Adrenal gland (tissue), 12 donors: ENCODE results near the gene ARHGAP27. TPM values are rescaled to one million over a fixed set of nuclear protein-coding genes. Genes with fewer than 3 reads are reported as not detected.
"Not testable (repeated sequence)": the region's sequence is repeated elsewhere in the genome, so short reads cannot be mapped to it uniquely, and the experiment has no call there.

Experiments used
- DNase-seq, 7 donors: peaks; one replicate each; pipeline ENCODE4 v3.0.0-alpha.2; 2019 to 2020
- H3K27ac ChIP-seq, 5 donors: fragments of 200-600 bp; sonication (generic) in 4 of 5; 1 replicate in 3 of 5; 2 replicates in 2 of 5; pipeline versions ENCODE4 v1.5.1 to v1.8.0; 2016 to 2020; ENCODE audit warnings: mild to moderate bottlenecking in 1 of 5
- H3K27me3 ChIP-seq: fragments of 200-600 bp; 2 replicates; pipeline ENCODE4 v1.8.0; 2021
- H3K36me3 ChIP-seq, 2 donors: fragments of 200-600 bp; replicated peaks in 1 of 2; 1 replicate in 1 of 2; 2 replicates in 1 of 2; pipeline versions ENCODE4 v1.5.1 to v1.8.0; 2018 to 2022
- H3K4me1 ChIP-seq, 2 donors: fragments of 200-600 bp; replicated peaks in 1 of 2; 1 replicate in 1 of 2; 2 replicates in 1 of 2; pipeline versions ENCODE4 v1.5.1 to v1.8.0; 2018 to 2021
- H3K4me3 ChIP-seq, 4 donors: fragments of 200-600 bp; sonication (generic) in 3 of 4; one replicate each; pipeline ENCODE4 v1.5.1; 2016 to 2018
- H3K9me3 ChIP-seq, 3 donors: fragments of 200-600 bp; sonication (generic) in 1 of 3; replicated peaks in 1 of 3; 1 replicate in 2 of 3; 2 replicates in 1 of 3; pipeline versions ENCODE4 v1.5.1 to v1.8.0; 2016 to 2021
- WGBS, 4 donors: extraction: QIAGEN DNeasy Blood & Tissue Kit in 2 of 4; methylation state at CpG; one replicate each; pipeline versions ENCODE4 v1.1.5 to v1.1.7; 2013 to 2017; 5-methylcytosine and 5-hydroxymethylcytosine counted together
- intact Hi-C, 2 donors: fragments of 100-400 bp; cut with DNase I; formaldehyde crosslinking; loops; one replicate each; pipeline versions ENCODE4 v1.14.1 to v1.15.0; 2022 to 2023
- polyA plus RNA-seq, 3 donors: library from polyadenylated mRNA; stranded (reverse); fragments of 200-250 nt in 2 of 3; fragments of 350-450 nt in 1 of 3; fragmentation: Illumina TruSeq in 1 of 3; extraction: RNeasy Lipid Tissue Mini Kit (QIAGEN cat#74804) in 1 of 3; gene quantifications; one replicate each; pipeline ENCODE4 v1.2.3, GENCODE V29; 2013 to 2014
- total RNA-seq, 9 donors: library from RNA; depleted of rRNA in 4 of 9; stranded (reverse); fragments of >200 nt in 4 of 9; fragments of 120-200 nt in 1 of 9; fragmentation: NEBNext Ultra II Directional in 1 of 9; extraction: Animal tissue kit (Norgen Biotek cat#: 25700) in 1 of 9; gene quantifications; one replicate each; pipeline versions ENCODE4 v1.1.0 to v1.2.4, GENCODE V29; 2013 to 2023
- donor health status: healthy with polysubstance abuse.
- donor health status: Bipolar disorder and iron deficiency.
- donor health status: DM: yes; HTN: yes; CAD: no.
- donor health status: DM: no; HTN: no; CAD: no.
- donor health status: DM: no; HTN: no; CAD: no.
- donor health status: DM: yes; HTN: yes; CAD: no.

Gene ARHGAP27
- total and polyA plus RNA-seq, 12 donors, result 2.8 to 40.2 (median 17.7) TPM

DNA sequence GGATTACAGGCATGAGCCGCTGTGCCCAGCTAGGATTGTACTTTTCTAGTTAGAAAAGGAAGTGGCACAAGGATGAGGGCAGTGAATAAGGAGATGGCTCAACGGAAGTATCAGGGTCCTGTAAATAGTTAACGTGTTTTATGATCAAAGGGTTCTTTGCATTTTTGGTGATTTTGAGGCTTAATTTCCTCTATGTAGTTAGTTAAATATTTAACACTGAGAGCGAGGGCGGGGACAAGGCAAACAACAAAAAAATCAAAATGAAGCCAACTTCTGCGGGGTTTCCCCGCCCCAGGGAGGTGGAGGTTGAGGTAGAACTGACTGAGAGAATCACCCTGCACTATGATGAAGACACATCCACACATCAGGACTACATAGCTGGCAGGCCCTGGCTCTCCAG, 15.4 kb upstream of the ARHGAP27 start:
- H3K27ac ChIP-seq, intact Hi-C loops, H3K9me3 ChIP-seq, H3K4me1 ChIP-seq, H3K27me3 ChIP-seq, H3K4me3 ChIP-seq, DNase-seq: not testable (repeated sequence)
- 86 to 96% (median 92%) methylated on average over 7 of the region's 7 CpGs for WGBS, 4 donors
- H3K36me3 ChIP-seq, result peaks cover 0 to 16% of the 10 kb centered on the region in 2 donors

DNA sequence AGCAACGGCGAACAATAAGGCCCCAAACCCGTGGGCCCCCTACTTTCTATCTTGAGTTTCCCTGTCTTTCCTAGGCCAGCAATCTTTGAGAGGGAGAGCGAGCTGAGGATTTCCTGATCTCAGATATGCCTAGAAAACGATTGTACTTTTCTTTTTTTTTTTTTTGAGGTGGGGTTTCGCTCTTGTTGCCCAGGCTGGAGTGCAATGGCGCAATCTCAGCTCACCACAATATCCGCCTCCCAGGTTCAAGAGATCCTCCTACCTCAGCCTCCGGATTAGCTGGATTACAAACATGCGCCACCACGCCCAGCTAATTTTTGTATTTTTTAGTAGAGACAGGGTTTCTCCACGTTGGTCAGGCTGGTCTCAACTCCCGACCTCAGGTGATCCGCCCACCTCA, 15.0 kb upstream of the ARHGAP27 start:
- whole genome bisulfite sequencing, 4 donors, result 76 to 87% (median 82%) methylated on average over 14 of the region's 14 CpGs
- intact Hi-C loops, H3K4me1 ChIP-seq, H3K9me3 ChIP-seq, DNase-seq, H3K27me3 ChIP-seq, H3K4me3 ChIP-seq: not testable (repeated sequence)
- Histone ChIP-seq H3K36me3 (peaks cover 0 to 16% of the 10 kb centered on the region in 2 donors), H3K27ac (peak overlapping the region in 1 of 5 donors; percentile 58)

DNA sequence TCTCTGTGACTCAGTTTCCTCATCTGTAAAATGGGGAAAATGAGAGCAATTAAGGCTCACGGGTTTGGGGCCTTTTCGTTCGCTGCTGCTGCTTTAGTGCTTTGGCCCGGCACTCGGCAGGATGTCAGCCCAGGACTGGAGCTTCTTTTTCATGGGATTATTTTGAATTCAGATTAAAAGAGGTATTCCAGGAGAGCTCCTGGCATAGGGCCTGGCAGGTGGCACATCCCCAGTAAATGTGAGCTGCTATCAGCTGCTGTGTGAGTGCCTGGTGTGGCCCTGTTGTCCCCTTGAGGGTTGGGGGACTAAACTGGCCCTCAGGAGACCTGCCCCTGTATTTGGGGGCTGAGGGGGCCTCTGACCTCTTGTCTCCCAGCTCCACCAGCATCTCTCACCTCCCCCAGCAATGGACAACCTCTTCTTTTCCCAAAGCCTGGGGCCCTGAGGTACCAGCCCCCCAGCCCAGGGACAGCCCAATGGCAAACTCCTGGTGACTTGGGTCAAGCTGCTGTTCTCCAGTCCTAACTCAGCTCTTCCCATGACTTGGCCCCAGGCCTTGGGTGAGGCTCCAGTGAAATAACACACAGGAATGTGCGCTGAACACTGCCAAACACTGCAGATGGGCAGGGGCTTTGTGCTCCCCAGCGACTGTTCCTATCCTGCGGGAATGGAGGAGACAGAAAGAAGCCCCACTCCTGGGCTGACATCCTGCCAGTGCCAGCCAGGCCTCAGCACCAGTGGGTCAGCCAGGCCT, 14.4 kb upstream of the ARHGAP27 start:
- H3K4me3 ChIP-seq, H3K4me1 ChIP-seq, DNase-seq, intact Hi-C loops, H3K27me3 ChIP-seq, H3K9me3 ChIP-seq: not testable (repeated sequence)
- H3K36me3 ChIP-seq, result peaks cover 0 to 16% of the 10 kb centered on the region in 2 donors
- 84 to 93% (median 90%) methylated on average over 5 to 8 of the region's 8 CpGs for WGBS, 4 donors
- H3K27ac ChIP-seq, result peak overlapping the region in 1 of 5 donors; percentile 58

- 62 to 75% (median 68%) methylated on average over 12 to 16 of the region's 16 CpGs for WGBS, 4 donors
- H3K36me3 ChIP-seq, result peaks cover 0 to 16% of the 10 kb centered on the region in 2 donors
- intact Hi-C loops, result not testable (repeated sequence)
Observed at GRCh38 chr17:45445901-45446743, 13.5 kb upstream of the ARHGAP27 start.

DNA sequence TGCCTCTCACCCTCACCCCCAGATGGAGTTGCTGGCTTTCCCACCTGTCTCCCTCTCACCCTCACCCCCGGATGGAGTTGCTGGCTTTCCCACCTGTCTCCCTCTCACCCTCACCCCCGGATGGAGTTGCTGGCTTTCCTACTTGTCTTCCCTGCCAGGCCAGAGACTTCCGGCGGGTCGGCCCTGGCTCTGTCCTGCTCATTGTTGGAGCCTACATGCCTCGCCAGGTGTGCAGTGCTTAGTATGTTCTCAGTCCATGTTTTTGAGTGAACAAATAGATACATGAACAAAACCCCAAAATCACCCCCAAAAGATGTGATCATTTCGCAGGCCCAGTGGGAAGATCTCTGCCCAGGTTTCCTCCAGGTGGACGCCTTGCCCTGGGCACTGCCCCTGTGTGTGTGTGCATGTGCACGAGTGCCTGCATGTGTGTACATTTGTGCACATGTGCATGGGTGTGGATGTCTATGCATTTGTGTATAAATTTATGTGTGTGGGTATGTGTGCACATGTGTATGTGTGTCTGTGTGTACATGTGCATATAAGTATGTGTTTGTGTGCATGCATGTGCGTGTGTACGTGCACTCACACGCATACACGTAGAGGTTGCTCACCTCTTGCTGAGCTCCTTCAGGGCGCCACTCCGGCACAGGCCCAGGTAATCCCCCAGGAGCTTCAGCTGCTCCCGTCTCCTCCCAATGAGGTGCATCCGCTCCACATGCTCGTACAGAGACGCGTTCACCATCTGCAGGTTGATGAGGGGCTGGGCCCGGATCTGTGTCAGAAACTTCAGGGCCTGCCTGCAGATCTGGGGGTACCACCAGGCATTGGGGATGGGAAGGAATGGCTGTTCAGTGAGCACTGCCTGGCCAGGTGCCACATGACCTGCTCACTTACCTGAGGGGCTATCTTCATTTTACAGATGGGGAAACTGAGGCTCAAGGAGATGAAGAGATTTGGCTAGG, 12.5 kb upstream of the ARHGAP27 start:
- H3K27me3 ChIP-seq, DNase-seq, intact Hi-C loops, H3K4me1 ChIP-seq, H3K9me3 ChIP-seq, H3K4me3 ChIP-seq: not testable (repeated sequence)
- Histone ChIP-seq H3K36me3 (peaks cover 0 to 13% of the 10 kb centered on the region in 2 donors), H3K27ac (peak overlapping the region in 1 of 5 donors; percentile 29)
- 87 to 91% (median 88%) methylated on average over 13 to 21 of the region's 21 CpGs for WGBS, 4 donors

More at GRCh38 chr17:45445901-45446743, 13.5 kb upstream of the ARHGAP27 start:
- H3K4me3 ChIP-seq, H3K27me3 ChIP-seq, H3K9me3 ChIP-seq, DNase-seq, H3K4me1 ChIP-seq: not testable (repeated sequence)
- peak overlapping the region in 1 of 5 donors; percentile 29 for H3K27ac ChIP-seq

GRCh38 chr17:45444301-45444700, 11.6 kb upstream of the ARHGAP27 start:
- H3K9me3 ChIP-seq, intact Hi-C loops, H3K27me3 ChIP-seq, H3K27ac ChIP-seq, H3K4me3 ChIP-seq, DNase-seq, H3K4me1 ChIP-seq: not testable (repeated sequence)
- WGBS, 4 donors, result 82 to 91% (median 89%) methylated on average over 6 to 10 of the region's 10 CpGs
- H3K36me3 ChIP-seq, result peaks cover 0 to 20% of the 10 kb centered on the region in 2 donors

DNA sequence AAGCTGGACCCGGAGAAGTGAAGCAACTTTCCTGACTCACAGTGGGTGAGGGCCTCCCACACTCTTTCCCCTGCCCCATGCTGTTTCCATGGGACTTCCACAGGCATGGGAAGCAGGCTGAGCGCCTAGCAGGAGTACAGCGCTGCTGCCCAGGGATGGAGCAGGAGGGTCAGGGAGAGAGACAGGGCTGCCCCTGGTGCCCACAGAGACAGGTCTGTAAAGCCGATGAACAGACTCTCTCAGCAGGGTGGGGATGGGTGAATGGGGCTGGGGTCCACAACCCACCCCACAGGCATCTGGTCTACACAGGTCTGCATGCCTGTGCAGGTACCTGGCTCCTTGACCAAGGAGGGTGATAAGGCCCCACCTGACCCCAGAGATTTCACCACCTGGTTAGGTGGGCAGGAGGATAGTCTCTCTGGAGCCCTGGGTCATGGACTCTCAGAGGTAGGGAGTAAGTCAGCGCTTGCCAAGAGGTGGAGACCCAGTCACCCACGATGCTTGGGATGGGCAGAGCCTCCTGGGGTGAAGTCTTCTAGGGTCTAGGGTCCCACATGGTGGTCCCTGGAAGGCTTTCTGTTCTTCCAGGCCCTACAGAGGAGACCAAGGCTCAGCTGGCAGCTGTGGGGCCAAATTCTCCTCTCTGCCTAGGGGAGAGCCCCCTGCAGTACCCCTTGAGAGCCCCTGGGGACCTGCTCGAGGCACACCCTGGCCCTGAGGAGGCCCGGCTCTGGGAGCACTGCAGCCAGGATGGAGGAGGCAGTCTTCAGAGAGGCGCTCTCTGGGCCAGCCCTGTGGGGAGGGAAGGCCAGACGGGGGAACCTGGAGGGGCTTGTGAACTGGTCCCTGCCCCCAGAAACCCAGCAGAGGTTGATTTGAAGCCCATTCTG, 10.9 kb upstream of the ARHGAP27 start:
- DNase-seq, result peak in 1 of 7 donors; percentile 13
- whole genome bisulfite sequencing, 4 donors, result 83 to 100% (median 90%) methylated on average over 2 to 10 of the region's 10 CpGs
- H3K27ac ChIP-seq, H3K4me1 ChIP-seq, H3K4me3 ChIP-seq, intact Hi-C loops, H3K27me3 ChIP-seq, H3K9me3 ChIP-seq: not testable (repeated sequence)
- H3K36me3 ChIP-seq, result peaks cover 0 to 26% of the 10 kb centered on the region in 2 donors
